ENCODE data around the gene KRT82. TPM values are rescaled to one million over a fixed set of nuclear protein-coding genes. Genes with fewer than 3 reads are reported as not detected.

Gene KRT82
- total RNA-seq, 4 donors from 2014 or later: 1.3 to 40.7 (median 7.6) TPM

DNA sequence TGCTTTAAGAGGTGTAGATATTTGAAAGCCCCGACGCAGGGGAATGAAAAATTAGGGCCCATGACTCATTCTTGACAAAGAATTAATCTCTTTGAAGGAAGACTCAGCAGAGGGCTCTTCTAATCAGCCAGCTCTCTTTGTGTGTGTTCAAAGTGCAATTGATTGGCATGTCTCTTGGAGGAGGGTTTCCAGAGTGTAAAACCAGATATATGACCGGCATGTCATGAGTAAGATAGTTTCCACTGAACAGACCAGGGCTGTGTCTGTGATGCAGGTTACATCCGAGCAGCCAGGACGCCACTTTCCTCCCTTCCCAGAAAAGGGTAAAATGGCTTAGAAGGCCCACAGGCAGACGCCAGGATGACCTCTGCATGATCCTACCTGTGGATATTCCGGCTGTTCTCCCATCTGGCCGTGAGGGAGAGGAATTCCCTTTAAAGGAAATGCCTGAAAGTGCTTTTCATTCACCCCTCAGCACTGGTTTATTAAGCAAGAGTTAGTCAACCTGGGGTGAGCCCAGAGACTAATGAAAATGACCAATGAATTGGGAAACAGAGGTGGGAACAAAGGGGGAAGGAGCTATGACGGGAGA is 35.3 kb upstream of the KRT82 start:
- no peak for TF ChIP-seq CTCF (IDR thresholded peaks at IDR 0.05)
- no peak for TF ChIP-seq POLR2A (IDR thresholded peaks at IDR 0.05)
- no peak for TF ChIP-seq POLR2AphosphoS5 (IDR thresholded peaks at IDR 0.05)
- TF ChIP-seq EP300 (IDR thresholded peaks at IDR 0.05): no peak
- Histone ChIP-seq H3K9me3 (no peaks in the 10 kb centered on the region), H3K27ac (no peak overlapping the region), H3K4me3 (no peak overlapping the region), H3K4me1 (peaks cover 6% of the 10 kb centered on the region), H3K27me3 (peaks cover 6% of the 10 kb centered on the region), H3K36me3 (no peaks in the 10 kb centered on the region)
- DNase-seq (ENCODE audit: low spot score in 2 of 2): peak in 1 of 2 donors; percentile 45
- 83% methylated on average over 9 of the region's 9 CpGs for WGBS

GRCh38 chr12:52440821-52441319 is 34.7 kb upstream of the KRT82 start:
- H3K4me1 ChIP-seq: peaks cover 9% of the 10 kb centered on the region

GRCh38 chr12:52439845-52440244 is 33.7 kb upstream of the KRT82 start:
- H3K27me3 ChIP-seq: peaks cover 10% of the 10 kb centered on the region
- TF ChIP-seq POLR2AphosphoS5 (IDR thresholded peaks at IDR 0.05) (no peak), POLR2A (IDR thresholded peaks at IDR 0.05) (no peak), EP300 (IDR thresholded peaks at IDR 0.05) (no peak), CTCF (IDR thresholded peaks at IDR 0.05) (no peak)
- no peaks in the 10 kb centered on the region for H3K9me3 ChIP-seq
- WGBS: 72% methylated on average over 2 of the region's 2 CpGs
- H3K36me3 ChIP-seq: no peaks in the 10 kb centered on the region
- H3K27ac ChIP-seq: no peak overlapping the region
- no peak for DNase-seq (ENCODE audit: low spot score in 2 of 2)
- H3K4me1 ChIP-seq: peaks cover 14% of the 10 kb centered on the region
- H3K4me3 ChIP-seq: no peak overlapping the region

More at GRCh38 chr12:52440821-52441319, 34.7 kb upstream of the KRT82 start:
- peak in 1 of 2 donors; percentile 55 for DNase-seq (ENCODE audit: low spot score in 2 of 2)
- Histone ChIP-seq H3K9me3 (no peaks in the 10 kb centered on the region), H3K27ac (no peak overlapping the region), H3K36me3 (no peaks in the 10 kb centered on the region), H3K27me3 (peaks cover 6% of the 10 kb centered on the region), H3K4me3 (no peak overlapping the region)
- no peak for TF ChIP-seq CTCF (IDR thresholded peaks at IDR 0.05)
- WGBS: 85% methylated on average over 5 of the region's 5 CpGs

DNA sequence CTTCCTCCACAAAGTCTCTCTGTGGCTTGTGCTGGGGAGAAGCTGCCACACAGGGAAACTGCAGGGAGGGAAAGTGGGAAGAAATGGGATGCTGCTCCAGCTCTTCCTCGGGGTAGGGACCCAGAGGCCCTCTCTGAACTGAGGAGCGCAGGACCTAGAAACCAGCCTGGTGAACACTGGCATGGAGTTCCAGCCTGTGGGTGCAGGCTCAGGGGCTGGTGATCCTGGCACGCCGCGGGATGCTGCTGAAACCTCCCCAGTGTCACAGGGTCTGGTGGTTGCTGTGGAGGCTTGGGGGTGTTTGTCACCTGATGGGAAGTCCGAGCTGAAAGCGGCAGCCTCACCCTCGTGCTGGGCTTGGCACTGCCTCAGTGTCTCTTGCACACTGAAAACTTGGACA is 33.3 kb upstream of the KRT82 start:
- Histone ChIP-seq H3K27me3 (peaks cover 10% of the 10 kb centered on the region), H3K36me3 (no peaks in the 10 kb centered on the region), H3K27ac (no peak overlapping the region), H3K9me3 (no peaks in the 10 kb centered on the region), H3K4me3 (no peak overlapping the region), H3K4me1 (peaks cover 14% of the 10 kb centered on the region)
- DNase-seq (ENCODE audit: low spot score in 2 of 2): peak in 1 of 2 donors; percentile 67
- 79% methylated on average over 5 of the region's 8 CpGs for WGBS
- TF ChIP-seq CTCF (IDR thresholded peaks at IDR 0.05) (no peak), POLR2AphosphoS5 (IDR thresholded peaks at IDR 0.05) (no peak), EP300 (IDR thresholded peaks at IDR 0.05) (no peak), POLR2A (IDR thresholded peaks at IDR 0.05) (no peak)

DNA sequence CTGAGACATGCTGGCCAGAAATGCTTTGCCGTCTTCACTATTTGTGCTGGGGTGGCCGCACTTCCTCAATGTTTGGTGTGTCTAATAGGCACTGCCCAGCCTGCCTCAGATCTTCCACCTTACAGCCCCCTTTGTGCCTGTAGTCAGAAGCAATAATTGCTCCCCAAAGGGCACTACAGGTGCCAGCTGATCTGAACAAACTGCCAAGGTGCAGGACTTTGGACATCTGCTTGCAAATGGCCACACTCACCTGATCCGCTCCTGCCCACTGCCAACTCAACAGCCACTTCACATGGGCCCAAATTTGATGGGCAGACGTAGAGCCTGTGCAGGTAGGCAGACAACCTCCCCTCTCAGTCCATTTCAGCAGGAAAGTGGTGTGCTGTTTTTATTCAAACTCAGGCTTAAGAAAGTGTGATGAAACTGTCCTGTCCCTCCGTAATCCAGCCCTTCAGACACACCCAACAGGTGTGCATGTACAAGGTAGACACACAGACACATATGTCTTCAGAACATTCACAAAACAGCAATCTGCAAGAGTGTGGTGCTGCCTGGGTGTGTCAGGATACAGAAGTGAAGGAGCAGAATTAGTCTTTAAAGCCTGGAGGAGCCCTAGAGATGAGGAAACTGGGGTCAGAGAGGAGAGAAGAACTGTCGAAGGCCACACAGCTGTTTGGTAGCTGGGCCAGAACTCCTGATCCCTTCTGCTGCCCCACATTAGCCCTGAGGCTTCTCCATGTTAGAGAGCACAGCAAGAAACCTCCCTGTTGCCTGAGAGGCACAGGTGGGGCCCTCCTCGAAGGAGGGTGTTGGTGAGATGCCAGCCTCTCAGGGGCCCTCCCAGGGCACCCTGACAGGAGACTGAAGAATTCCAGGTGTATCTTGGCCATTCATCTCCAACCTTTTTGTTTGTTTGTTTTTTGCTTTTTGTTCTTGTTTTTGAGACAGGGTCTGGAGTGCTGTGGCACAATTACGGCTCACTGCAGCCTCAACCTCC is 32.5 kb upstream of the KRT82 start:
- no peak for TF ChIP-seq POLR2A (IDR thresholded peaks at IDR 0.05)
- no peak for TF ChIP-seq CTCF (IDR thresholded peaks at IDR 0.05)
- no peak for TF ChIP-seq POLR2AphosphoS5 (IDR thresholded peaks at IDR 0.05)
- no peak for TF ChIP-seq EP300 (IDR thresholded peaks at IDR 0.05)
- H3K27ac ChIP-seq: no peak overlapping the region
- peaks cover 14% of the 10 kb centered on the region for H3K27me3 ChIP-seq
- DNase-seq (ENCODE audit: low spot score in 2 of 2): peak in 1 of 2 donors; percentile 56
- H3K4me1 ChIP-seq: peaks cover 14% of the 10 kb centered on the region
- WGBS: 70% methylated on average over 6 of the region's 8 CpGs
- H3K4me3 ChIP-seq: no peak overlapping the region
- H3K36me3 ChIP-seq: no peaks in the 10 kb centered on the region
- no peaks in the 10 kb centered on the region for H3K9me3 ChIP-seq

Data from suprapubic skin (tissue), 4 donors.